Measurements from ENCODE around the gene MACROD1. TPM values are rescaled to one million over a fixed set of nuclear protein-coding genes. Genes with fewer than 3 reads are reported as not detected.
"Not testable (repeated sequence)": the region's sequence is repeated elsewhere in the genome, so short reads cannot be mapped to it uniquely, and the experiment has no call there.

MACROD1 gene
- total RNA-seq, 4 donors from 2014 or later: 29.2 to 64.6 (median 46.2) TPM

GRCh38 chr11:63966444-63966843, 199.5 kb downstream of the MACROD1 start:
- H3K4me1 ChIP-seq: peaks cover 13% of the 10 kb centered on the region
- no peaks in the 10 kb centered on the region for H3K36me3 ChIP-seq
- DNase-seq (ENCODE audit: low spot score in 2 of 2): no peak
- WGBS: 94% methylated on average over 1 of the region's 1 CpG
- no peak overlapping the region for H3K4me3 ChIP-seq
- H3K9me3 ChIP-seq: no peaks in the 10 kb centered on the region
- TF ChIP-seq EP300 (IDR thresholded peaks at IDR 0.05): no peak
- TF ChIP-seq POLR2A (IDR thresholded peaks at IDR 0.05): no peak
- no peak for TF ChIP-seq CTCF (IDR thresholded peaks at IDR 0.05)
- no peak for TF ChIP-seq POLR2AphosphoS5 (IDR thresholded peaks at IDR 0.05)
- H3K27me3 ChIP-seq: no peaks in the 10 kb centered on the region
- H3K27ac ChIP-seq: no peak overlapping the region

GRCh38 chr11:63963895-63964294, 202.0 kb downstream of the MACROD1 start:
- not testable (repeated sequence) for H3K36me3 ChIP-seq; H3K27me3 ChIP-seq; DNase-seq (ENCODE audit: low spot score in 2 of 2); H3K9me3 ChIP-seq; H3K4me3 ChIP-seq; H3K27ac ChIP-seq
- H3K4me1 ChIP-seq: peaks cover 19% of the 10 kb centered on the region
- over 99% methylated on average over 4 of the region's 4 CpGs for WGBS

- no peaks in the 10 kb centered on the region for H3K36me3 ChIP-seq
- no peak for TF ChIP-seq CTCF (IDR thresholded peaks at IDR 0.05)
- TF ChIP-seq POLR2AphosphoS5 (IDR thresholded peaks at IDR 0.05): no peak
- no peak for TF ChIP-seq POLR2A (IDR thresholded peaks at IDR 0.05)
- no peak for TF ChIP-seq EP300 (IDR thresholded peaks at IDR 0.05)
- no peak for DNase-seq (ENCODE audit: low spot score in 2 of 2)
- 15% methylated on average over 8 of the region's 19 CpGs for WGBS
- H3K4me3 ChIP-seq: no peak overlapping the region
- no peaks in the 10 kb centered on the region for H3K27me3 ChIP-seq
- H3K27ac ChIP-seq: no peak overlapping the region
- peaks cover 32% of the 10 kb centered on the region for H3K4me1 ChIP-seq
- H3K9me3 ChIP-seq: no peaks in the 10 kb centered on the region
Observed at GRCh38 chr11:63961608-63962412, 204.1 kb downstream of the MACROD1 start.

GRCh38 chr11:63958008-63958407, 207.9 kb downstream of the MACROD1 start:
- H3K4me3 ChIP-seq: no peak overlapping the region
- TF ChIP-seq POLR2AphosphoS5 (IDR thresholded peaks at IDR 0.05) (no peak), CTCF (IDR thresholded peaks at IDR 0.05) (no peak), POLR2A (IDR thresholded peaks at IDR 0.05) (no peak), EP300 (IDR thresholded peaks at IDR 0.05) (no peak)
- peaks cover 37% of the 10 kb centered on the region for H3K4me1 ChIP-seq
- no peaks in the 10 kb centered on the region for H3K27me3 ChIP-seq
- 56% methylated on average over 2 of the region's 5 CpGs for WGBS
- H3K9me3 ChIP-seq: no peaks in the 10 kb centered on the region
- no peak overlapping the region for H3K27ac ChIP-seq
- peaks cover 28% of the 10 kb centered on the region for H3K36me3 ChIP-seq
- no peak for DNase-seq (ENCODE audit: low spot score in 2 of 2)

GRCh38 chr11:63952570-63952969, 213.3 kb downstream of the MACROD1 start:
- H3K27ac ChIP-seq: peak overlapping the region; percentile 59
- 37% methylated on average over 4 of the region's 4 CpGs for WGBS
- H3K9me3 ChIP-seq: no peaks in the 10 kb centered on the region
- TF ChIP-seq CTCF (IDR thresholded peaks at IDR 0.05) (no peak), EP300 (IDR thresholded peaks at IDR 0.05) (no peak), POLR2A (IDR thresholded peaks at IDR 0.05) (no peak), POLR2AphosphoS5 (IDR thresholded peaks at IDR 0.05) (no peak)
- H3K4me3 ChIP-seq: peak overlapping the region; percentile 1
- peaks cover 19% of the 10 kb centered on the region for H3K4me1 ChIP-seq
- H3K36me3 ChIP-seq: peaks cover 38% of the 10 kb centered on the region
- DNase-seq (ENCODE audit: low spot score in 2 of 2): no peak
- no peaks in the 10 kb centered on the region for H3K27me3 ChIP-seq

Measured in suprapubic skin (tissue), 4 donors.